HepG2 (cell line): Measurements from ENCODE around the gene UTRN. TPM values are rescaled to one million over a fixed set of nuclear protein-coding genes. Genes with fewer than 3 reads are reported as not detected.

ENCODE experiments used
- ARID3A ChIP-seq: IDR thresholded peaks from 2 replicates; pipeline ENCODE4 v1.6.1; 2012; ENCODE audit warnings: low read depth, low read length, improper control_type of control experiment
- CHCHD3 ChIP-seq: sonication (generic); formaldehyde crosslinking; IDR thresholded peaks from 2 replicates; pipeline ENCODE4 v1.8.0; 2022; ENCODE audit warnings: mild to moderate bottlenecking, missing genetic modification reagents, moderate library complexity
- SOX6 ChIP-seq, 2 experiments: fragments of 450-650 bp in 1 of 2; sonication (generic) in 1 of 2; formaldehyde crosslinking in 1 of 2; IDR thresholded peaks; 2 replicates each; pipeline versions ENCODE4 v1.4.0 to v1.6.1; 2017 to 2020; ENCODE audit warnings: antibody characterized with exemption in 1 of 2, mild to moderate bottlenecking in 1 of 2, missing genetic modification reagents in 1 of 2
- TEAD3 ChIP-seq: optimal IDR thresholded peaks from 2 replicates; pipeline ENCODE3; 2016; ENCODE audit warnings: borderline replicate concordance
- TFAP4 ChIP-seq: sonication (generic); IDR thresholded peaks from 2 replicates; pipeline ENCODE4 v1.6.1; 2016; ENCODE audit warnings: low read depth, borderline replicate concordance
- THRA ChIP-seq: sonication (generic); formaldehyde crosslinking; IDR thresholded peaks from 2 replicates; pipeline ENCODE4 v1.4.0; 2020; ENCODE audit warnings: missing genetic modification reagents, borderline replicate concordance
- ZBTB34 ChIP-seq: sonication (generic); formaldehyde crosslinking; IDR thresholded peaks from 2 replicates; pipeline ENCODE4 v1.8.0; 2022; ENCODE audit warnings: mild to moderate bottlenecking, missing genetic modification reagents
- ZNF264 ChIP-seq: sonication (generic); formaldehyde crosslinking; IDR thresholded peaks from 2 replicates; pipeline ENCODE4 v1.4.0; 2020; ENCODE audit warnings: missing genetic modification reagents
- ZNF737 ChIP-seq: sonication (generic); formaldehyde crosslinking; IDR thresholded peaks from 2 replicates; pipeline ENCODE4 v1.5.0; 2020; ENCODE audit warnings: missing genetic modification reagents, mild to moderate bottlenecking, borderline replicate concordance
- ZSCAN29 ChIP-seq: sonication (generic); formaldehyde crosslinking; conservative IDR thresholded peaks from 2 replicates; pipeline ENCODE4 v1.4.0; 2020; ENCODE audit warnings: mild to moderate bottlenecking, missing genetic modification reagents
- polyA plus RNA-seq, 8 experiments: library from polyadenylated mRNA; depleted of rRNA in 3 of 8; stranded (reverse) in 7 of 8; unstranded in 1 of 8; fragments of >200 nt; fragmentation: Illumina TruSeq in 4 of 8; extraction: Trizol in 4 of 8; gene quantifications; 2 replicates each; pipeline versions ENCODE4 v1.2.1 to v1.2.3, GENCODE V29; 2011 to 2016; ENCODE audit warnings: low read depth in 4 of 8, missing spikeins in 1 of 8, mixed read lengths in 1 of 8; ENCODE audit not compliant: insufficient read depth in 1 of 8
- total RNA-seq, 5 experiments: library from RNA; depleted of rRNA; stranded (reverse); fragments of >200 nt; fragmentation: Illumina TruSeq; extraction: Trizol; gene quantifications; 2 replicates each; pipeline ENCODE4 v1.2.3, GENCODE V29; 2016; ENCODE audit warnings: low read depth in 1 of 5

Gene UTRN
- total and polyA plus RNA-seq, 2 of the 13 experiments (the other 11 are each of a cell fraction or from before 2014, with no cell fraction given), result 102 to 116 TPM

- TF ChIP-seq TFAP4 (peak; percentile 85; the same call in 1 of the 2 replicates), THRA (CRISPR knock-in tag) (no peak), TEAD3 (CRISPR knock-in tag) (peak; percentile 88), ZNF737 (no peak), ARID3A (peak; percentile 53; the same call in 1 of the 2 replicates), ZNF264 (CRISPR knock-in tag) (no peak), ZSCAN29 (CRISPR knock-in tag) (peak; percentile 67; the same call in 1 of the 2 replicates), ZBTB34 (CRISPR knock-in tag) (no peak), CHCHD3 (CRISPR knock-in tag) (no peak), SOX6 (IDR thresholded peaks at IDR 0.05) (no peak), SOX6 (CRISPR knock-in tag; IDR thresholded peaks at IDR 0.05) (peak; percentile 46; the same call in 1 of the 2 replicates)
These were observed 20.1 kb upstream of the UTRN start (continued) for GRCh38 chr6:144265061-144265357.
